ENCODE measurements around the gene VSX1.

The VSX1 gene

DNA sequence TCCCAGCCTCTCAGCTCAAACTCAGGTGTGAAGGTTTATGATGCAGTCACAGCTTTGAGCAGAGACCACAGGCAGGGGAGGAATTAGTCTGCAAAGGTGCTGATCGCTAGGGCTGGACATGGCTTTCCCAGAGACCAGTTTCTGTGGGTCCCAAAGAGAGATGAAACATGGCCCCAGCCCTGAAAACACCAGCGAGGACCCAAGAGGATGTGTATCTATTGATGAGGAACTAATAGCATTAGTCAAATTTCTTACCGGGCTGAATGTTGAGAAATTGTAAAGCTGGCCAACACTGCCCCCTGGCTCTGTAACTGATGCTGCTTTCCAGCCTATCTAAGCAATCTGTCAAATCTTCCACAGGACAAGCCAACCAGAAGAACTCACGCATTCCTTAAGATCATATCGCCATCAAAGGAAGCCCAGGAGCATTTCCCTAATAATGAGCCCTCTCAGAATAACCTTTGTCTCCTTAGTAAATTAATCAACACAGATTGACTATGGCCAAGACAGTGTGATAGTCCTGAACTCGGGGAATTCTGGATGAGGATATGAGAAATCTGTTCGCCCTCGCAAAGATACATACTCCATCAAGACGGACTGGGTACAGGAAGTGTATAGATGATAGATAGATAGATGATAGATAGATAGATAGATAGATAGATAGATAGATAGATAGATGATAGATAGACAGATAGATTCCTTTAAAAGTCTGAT is 16.2 kb downstream of the VSX1 start:
- DNase-seq, result peak; percentile 55

DNA sequence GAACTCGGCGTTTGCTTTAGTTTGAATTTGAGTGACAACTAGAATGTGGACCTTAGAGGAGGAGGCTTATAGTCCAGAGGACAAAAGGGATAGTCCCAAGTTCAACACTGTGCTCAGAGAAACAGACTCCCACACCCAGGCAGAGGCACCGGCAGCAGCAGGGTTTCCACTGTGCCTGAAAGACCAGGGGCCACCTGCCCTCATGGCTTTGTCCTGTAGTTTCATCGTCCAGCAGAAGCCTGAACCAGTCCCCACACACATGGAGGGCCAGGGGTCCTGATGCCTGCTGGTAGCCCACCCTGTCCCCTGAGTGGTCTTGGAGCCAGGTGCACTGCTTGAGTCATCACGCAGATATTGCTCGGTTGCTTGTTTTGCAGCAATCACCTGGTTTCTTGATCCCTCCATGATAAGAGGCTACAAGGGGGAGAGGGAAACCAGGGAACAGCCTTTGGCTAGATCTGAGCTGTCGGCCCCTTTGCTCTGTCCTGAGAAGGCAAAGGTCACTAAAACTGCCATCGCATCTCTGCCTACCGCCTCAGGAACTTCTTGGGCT is 16.8 kb downstream of the VSX1 start:
- DNase-seq, result no peak

DNA sequence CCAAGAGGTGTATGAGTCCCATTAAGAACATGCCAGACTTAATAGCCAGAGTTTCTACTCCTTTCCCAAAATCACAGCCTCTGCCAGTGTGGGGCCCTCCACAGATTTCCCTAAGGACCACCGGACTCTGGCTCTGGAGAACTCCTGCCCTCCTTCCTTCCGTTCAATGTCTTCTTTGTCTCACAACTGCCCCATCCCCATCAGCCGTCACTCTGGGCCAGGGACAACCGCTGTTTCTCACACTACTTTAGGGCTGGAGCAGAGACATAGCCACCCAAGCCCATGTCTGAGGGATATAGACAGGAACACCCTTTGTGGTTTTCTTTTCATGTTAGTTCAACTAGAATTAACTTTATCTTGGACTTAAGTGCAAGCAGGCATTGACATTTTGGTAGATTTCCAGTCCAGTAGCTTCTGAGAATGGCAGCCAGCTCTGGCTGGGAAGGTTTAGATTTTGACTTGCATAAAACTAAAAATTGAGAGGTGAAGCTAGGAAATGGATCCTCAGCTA is 17.3 kb downstream of the VSX1 start:
- no peak for DNase-seq

DNA sequence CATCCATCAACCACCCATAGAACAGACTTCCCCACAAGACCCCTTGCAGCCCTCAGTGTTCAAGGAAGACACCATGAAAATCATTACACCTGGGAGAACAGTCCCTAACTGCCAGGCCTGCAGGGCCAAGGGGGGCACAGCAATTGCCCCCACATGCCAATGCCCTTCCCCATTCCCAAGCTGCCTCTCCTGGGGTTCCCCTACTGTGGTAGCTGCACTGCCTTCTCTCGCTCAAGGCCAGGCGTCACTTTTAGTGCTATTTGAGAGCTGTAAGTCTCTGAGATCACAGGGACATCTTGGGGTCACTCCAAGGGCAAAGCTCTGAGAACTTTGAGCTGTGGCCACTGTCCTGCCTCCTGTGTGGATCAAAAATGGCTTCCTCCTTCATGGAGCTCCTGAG is 18.0 kb downstream of the VSX1 start:
- DNase-seq, result no peak

DNA sequence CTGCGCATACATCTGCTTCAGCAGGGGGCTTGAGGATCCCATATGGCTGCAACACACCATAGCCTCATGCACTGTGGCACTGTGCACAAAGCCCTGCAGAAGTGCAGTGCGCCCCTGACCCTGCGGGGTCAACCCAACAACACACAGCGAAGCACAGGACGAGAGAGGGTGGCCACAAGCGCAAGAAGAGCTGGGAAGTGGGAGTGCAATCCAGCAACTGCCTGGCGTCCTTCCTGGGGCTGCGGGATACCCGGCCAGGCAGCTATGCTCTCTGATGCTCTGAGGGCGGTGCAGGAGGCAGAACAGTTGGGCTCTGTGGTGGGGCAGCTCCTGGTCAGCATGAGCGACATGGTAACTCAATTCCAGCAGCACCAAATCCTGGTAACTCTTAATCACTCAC is 18.4 kb downstream of the VSX1 start:
- DNase-seq, result no peak

DNA sequence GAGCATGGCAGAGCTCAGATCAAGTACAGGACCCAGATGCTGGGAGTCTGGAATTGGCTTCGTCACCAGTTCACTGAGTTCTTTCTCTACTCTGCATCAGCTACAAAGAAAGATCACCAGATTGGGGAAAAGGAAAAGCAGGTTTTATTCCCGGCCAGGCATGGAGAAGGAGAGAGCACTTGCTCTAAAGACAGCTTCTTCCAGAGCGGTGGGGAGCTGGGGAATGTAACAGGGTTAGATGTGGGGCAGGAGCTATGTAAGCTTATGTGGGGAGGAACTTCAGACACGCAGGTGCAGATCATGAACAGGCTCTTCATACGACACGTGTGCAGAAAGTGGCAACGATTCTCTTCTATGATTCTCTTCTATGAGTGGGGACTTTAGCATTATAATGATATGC is 19.1 kb downstream of the VSX1 start:
- no peak for DNase-seq

DNA sequence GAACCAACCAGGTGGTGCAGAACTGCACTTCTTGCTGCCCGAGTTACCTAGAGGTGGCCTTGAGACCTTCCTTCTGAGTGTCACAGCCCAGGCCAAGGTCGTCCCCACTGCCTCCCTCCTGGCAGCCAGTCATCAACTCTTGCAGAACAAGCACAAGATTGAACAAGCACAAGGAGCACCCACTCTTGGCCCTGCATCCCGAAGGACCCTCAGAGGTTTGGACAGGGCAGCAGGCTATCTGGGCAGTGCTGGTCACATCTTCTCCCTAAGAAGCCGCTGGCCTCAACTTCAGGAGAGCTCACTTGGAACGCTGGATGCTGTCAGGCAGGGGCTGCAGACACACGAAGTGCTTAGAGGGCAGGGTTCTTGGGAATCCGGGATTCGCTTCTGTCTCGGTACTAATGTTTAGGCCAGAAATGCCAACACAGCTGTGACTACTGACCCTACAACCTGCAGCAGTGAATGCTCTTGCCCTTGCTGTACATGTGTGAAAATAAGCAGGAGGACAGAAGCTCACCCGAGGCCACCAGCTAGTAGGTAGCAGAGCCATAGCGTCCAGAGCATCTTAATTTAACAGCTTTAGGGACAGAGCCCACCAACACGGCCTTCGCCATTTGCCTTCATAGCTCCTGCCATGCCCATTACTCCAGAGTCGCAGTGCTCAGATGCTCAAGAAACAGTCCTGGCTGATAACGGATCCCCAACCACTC is 20.0 kb downstream of the VSX1 start:
- no peak for DNase-seq

DNA sequence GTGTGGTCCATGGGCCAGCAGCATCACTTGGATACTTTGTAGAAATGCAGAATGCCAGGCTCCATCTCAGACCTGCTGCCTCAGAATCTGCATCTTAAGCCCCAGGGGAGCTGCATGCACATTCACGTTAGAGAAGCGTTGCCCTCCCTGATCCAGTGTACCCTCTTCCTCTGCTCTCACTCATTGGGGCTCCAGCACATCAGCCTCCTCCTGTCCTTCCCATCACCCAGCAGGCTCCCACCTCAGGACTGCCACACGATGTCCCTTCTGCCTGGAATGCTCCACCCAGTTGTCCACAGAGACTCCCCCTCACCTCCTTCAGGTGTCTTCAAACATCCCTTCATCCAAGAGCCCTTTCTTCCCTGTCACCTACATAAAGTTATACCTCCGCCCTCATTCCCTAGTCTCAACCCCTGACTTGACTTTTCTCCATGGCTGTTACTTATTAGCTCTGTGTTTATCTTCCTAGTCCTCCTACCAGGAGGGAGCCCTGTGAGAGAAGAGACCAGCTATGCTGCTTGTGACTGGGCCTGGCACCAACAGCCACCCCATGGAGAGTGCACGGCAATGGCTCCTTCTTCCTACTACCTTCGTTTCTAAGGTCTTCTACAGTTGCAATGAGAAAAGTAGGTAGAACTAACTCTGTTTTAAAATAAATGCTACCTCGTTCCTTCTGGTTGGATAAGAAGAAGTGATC is 20.7 kb downstream of the VSX1 start:
- no peak for DNase-seq

DNA sequence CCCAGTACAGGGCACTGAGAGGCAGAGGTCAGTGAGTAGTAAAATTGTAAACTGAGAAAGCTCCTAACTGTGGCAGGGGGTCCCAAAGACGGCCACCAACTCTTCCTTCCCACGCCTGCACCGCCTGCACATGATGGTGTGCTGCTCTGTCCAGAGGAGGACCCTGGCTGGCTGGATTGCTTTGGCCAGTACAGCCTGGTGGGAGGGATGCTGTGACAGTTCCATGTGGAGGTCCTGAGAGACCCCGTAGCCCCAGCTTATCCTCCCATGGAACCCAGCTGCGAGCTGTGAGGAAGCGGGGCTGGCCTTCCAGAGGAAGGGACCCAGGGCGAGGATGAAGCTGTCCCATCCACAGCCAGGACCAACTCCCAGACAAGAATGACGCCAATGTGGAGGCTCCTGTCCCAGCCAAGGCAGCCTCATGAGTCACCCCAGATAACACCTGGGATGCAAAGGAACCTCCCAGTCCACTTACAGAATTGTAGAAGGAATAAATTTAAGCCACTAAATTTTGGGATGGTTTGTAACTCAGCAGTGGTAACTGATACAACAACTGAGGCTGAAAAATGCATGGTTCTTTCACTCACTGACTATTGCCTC is 22.0 kb downstream of the VSX1 start:
- no peak for DNase-seq

DNA sequence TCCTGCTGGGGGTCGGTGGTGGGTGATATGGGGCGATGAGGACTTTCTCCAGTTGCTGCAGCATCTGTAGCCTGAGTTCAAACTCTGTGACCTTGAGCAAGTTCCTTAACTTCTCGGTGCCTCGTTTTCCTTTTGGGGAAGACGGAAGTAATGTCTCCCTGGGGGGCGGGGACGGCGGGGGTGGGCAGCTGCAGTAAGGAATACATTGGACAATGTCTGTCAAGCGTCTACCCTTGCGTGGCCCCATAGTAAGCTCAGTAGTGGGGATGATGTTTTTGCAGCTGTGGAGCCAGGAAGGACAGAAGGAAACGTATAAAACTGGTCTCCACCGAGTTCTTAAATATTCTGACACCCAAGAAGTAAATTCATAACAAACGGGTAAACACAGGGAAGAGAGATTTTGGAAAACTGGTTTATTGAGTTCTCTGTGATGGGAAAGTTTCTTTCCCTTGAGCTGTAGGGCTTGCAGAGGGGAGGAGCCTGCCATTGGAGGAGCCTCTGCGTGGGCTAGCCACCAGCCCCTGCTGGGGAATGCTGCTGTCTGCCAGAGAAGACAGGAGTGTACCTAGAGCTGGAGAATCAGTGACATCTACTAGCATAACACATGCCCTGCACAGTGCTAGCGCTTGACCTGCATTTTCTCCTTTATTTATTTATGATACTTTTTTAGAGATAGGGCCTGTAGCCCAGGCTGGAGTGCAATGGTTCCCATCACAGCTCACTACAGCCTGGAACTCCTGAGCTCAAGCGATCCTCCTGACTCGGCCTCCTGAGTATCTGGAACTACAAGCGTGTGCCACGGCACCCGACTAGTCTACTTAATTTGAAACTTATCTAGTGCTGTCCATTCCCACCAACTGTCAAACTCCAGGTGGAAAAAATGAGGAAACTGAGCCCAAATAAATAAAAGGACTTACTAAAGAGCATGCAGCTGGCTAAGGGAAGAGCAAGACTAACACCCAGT is 22.8 kb downstream of the VSX1 start:
- DNase-seq, result no peak

DNA sequence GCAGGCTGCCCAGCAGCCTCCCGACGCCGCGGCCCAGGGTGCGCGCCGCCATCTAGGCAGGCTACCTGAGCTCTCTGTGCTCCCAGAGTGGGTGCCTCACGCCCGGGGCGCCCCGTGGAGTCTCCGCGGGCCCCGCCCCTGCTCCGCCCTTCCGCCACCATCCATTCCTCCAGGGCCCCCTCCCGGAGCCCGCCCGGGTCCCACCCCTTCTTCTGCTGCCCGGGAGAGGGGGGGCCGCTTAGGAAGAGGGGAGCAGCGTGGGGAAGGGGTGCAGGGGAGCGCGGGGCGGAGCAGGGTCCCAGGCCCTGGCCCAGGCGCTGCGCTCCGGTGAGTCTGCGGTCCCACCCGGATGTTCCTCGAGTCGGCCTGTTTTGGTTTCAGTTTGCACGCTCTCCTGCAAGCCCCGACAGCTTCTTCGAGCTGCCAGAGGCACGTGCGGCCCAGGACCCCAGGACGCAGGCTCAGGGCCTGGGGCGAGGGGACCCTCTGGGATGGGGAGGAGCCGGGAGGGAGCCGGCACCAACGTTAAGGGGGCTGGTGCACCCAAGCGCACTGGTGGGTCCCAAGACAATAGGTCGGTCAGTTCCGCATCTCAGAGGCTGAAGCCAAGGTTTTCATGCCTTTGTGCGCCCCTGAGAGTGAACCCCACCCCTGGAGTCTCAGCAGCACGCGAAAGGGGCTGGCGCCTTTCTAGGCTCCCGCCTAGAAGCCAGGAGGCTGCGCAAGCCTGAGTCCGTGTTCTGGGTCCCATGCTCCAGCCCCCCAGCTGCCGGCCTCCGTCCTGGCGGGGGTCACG is 23.7 kb downstream of the VSX1 start, which contains the start of gene ACSS1:
TSS of gene ACSS1 (minus strand) at position 89 of the 796 bp plus-strand sequence. CDS start at position 52, 37 bp downstream.
- peak; percentile 62 for DNase-seq

DNA sequence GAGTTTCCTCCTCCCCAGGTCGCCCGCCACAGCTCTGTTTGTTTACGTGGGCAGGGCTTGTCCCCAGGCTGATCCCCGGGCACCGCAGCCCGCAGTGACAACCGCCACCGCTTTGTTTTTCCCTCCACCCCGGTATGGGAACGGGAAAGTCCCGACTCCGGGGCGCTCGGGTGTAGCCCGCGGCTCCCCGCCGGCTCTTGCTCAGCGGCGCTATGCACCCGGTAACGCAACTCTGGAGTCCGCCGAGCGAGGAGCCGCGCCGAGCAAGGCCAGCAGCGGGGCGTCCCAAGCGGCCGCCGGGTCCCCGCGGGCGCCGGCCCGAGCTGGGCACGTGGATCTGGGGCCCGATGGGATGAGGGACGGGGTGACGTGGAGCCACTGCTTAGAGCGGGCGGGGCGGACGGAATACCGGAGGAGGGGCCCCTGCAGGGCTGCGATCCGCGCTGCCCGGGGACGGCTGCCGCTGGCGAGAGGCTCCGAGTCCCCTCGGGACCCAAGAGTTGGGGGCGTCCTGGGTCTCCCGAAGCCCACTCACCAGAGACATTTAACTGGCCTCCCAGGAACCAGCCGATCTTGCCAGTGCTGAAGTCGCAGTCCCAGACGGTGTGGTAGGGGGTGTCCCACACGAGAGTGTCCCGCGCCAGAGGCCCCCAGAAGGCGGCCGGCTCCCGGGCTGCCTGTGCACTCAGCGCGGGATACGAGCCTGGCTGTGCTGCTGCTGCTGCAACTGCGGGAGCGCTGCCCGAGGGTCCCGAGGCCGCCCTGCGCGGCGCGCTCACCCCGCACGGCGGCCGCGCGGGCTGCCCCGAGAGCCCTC is 24.5 kb downstream of the VSX1 start:
- DNase-seq, result peak; percentile 79

DNA sequence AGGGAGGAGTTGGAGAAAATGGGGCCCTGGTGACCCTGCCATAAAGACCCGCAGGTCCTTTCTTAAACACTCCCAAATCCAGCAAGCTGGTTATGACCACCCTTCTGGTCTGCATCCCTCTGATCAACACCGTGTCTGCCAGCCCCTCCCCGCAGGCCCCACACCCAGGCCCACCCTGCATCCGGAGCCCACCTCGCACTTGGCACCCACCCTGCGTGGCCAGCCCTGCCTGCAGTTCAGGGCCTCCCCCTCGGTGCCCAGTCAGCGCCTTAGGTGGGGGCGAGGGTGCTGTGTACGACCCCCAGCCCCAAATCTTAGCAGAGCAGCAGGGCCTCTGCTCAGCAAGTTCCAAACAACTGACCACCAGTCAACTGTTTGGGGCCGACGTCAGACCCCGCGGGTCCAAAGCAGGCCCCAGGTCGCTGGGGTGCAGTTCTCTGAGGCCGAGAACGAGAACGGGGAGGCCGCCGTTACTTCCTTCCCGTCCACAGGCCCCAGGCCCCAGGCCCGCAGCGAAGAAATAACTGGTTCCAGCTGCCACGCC is 25.2 kb downstream of the VSX1 start:
- no peak for DNase-seq

DNA sequence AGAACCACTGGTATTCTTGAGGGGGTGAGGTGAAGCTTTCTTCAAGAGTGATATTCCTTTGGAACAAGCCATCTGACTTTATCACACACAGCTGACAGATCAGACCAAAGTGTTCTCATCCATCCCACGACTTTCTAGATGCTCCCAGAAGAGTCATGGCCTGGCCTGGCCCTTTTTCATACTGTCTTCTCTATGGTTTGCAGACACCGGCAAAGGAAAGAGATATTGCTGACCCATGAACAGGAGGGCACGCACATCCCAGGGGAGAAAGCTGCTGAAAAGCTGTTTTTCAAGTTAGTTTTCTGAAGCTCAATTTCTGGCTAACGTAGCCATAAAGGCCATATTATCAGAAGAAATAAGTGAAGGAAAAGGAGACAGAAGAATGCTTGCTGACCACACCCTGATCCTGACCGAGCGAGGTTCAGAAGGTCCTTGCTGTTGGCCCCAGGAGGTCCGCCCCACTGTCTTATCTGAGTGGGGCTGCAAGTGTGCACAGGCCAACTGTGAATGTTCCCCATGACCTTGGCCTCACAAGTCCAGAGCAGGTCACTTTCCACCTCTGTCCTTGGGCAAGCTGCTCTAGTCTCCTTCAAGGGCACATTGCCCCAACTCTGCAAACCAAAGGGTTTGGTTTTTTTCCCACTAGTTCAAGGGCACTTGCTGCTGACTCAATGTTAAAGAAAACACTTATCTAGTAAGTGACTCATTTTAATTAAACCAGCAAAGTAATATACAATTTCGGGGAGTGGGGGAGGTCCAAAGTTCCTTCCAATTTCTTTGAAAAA is 26.0 kb downstream of the VSX1 start:
- no peak for DNase-seq

DNA sequence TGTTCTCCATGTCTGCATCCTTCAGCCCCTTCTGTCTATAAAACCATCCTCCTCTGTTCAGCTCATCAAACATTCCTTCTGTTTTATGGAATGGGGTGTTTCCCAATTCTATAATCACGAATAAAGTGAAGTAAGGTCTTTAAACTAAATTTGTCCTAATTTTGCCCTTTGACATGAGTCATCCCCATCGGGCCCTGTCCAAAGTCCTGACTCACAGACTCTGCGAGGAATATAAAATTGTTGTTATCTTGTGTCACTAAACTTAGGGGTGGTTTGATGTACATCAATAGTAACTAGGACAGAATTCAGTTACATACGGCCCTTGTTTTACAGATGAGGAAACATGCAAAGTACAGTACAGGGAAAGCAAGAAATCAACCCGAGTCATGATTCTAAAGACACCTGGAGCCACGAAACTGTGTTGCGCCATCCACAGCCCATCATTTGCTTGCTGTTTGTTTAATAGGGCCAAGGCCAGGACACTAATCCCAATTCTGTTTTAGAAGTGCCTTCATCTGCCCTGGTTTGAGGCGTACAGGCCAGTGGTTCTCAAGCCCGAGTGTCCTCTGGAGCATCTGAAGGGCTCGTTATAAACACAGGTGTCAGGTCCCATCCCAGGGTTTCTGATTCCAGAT is 26.8 kb downstream of the VSX1 start:
- no peak for DNase-seq

DNA sequence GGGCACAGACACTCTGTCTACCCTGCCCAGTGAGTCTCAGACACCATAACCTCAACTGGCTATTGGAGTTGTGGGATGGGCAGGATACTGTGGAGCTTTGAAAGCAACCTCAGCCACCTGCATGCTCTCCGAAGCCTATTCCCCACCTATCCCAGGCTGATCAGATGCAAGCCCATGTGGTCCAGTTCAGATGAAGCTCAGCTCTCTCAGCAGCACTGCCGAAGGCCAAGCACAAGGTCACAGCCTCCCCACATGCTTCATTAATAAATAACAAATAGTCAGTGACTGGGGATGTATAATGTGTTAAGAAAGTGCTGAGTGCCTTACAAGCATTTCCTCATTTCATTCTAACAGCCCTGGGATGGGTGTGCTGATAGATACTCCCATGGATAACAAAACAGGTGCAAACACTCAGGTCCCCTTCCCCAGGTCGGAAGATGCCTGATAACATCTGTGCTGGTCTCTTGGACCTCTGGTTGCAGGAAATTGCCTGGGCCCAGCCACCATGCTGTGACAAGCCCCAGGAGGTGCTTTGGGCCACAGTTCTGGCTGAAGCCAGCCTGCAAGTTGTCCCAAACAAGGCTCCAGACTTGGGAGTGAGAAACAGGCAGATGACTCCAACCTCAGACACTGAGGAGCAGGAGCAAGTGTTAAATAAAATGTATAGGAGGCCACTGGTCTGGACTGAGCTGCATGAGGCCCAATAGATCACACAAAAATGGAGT is 27.7 kb downstream of the VSX1 start:
- no peak for DNase-seq

DNA sequence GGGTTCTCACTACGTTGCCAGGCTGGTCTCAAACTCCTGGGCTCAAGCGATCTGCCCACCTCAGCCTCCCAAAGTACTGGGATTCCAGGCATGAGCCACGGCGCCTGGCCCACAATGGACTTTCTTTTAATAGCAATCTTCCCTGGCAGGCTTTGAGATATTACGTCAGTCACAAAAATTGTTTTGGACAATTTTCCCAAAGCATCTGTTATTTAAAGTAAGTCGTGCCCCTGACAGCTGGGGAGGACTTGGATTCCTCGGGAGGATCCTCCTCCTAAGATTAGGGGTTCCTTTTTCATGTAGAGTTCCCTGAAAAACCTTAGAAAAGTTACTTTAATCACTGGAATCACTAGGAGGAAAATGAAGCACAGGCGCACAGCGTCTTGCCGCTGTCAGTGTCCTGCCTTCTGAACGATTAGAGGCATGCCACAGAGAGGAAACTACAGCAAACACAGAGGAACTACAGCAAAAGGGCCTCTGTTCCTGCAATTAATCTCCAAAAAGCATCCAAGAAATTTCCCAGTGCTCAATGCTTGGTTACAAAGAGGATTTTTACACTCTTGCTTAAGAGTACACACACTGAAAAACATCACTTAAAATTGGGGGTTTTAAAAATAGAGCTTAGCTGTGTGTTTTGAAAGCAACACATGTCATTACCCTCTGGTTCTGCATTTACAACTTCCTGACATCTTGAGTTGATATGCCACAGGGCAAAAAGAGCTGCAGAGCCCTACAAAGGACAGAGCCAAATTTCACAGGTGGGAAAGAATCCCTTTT is 28.5 kb downstream of the VSX1 start:
- no peak for DNase-seq

Data from T-helper 9 cell (primary cell).